Neural cell (in vitro differentiated cells): ENCODE results near the gene ESPNL.

Experiments
- CTCF ChIP-seq: fragments of 450-650 bp; IDR thresholded peaks from 2 replicates; pipeline ENCODE4 v1.5.1; 2014; ENCODE audit warnings: antibody characterized with exemption, mild to moderate bottlenecking, moderate library complexity; ENCODE audit not compliant: poor library complexity, severe bottlenecking
- TAF1 ChIP-seq: IDR thresholded peaks from 2 replicates; pipeline ENCODE4 v1.6.1; 2012; ENCODE audit warnings: low read depth

- TF ChIP-seq TAF1 (no peak), CTCF (no peak)
These were observed 65.3 kb downstream of the ESPNL start for GRCh38 chr2:238165288-238165921.
